Measurements from ENCODE around the gene DEAF1.

DEAF1 gene

GRCh38 chr11:714436-714835 lies 19.4 kb upstream of the DEAF1 start:
- H3K9me3 ChIP-seq: no peaks in the 10 kb centered on the region
- H3K27me3 ChIP-seq: peaks cover 5% of the 10 kb centered on the region
- no peaks in the 10 kb centered on the region for H3K36me3 ChIP-seq

GRCh38 chr11:709109-709997 lies 14.3 kb upstream of the DEAF1 start:
- Histone ChIP-seq H3K4me1 (no peaks in the 10 kb centered on the region), H3K4me3 (ENCODE audit: low read depth, low read length) (no peak overlapping the region), H3K36me3 (no peaks in the 10 kb centered on the region), H3K9me3 (no peaks in the 10 kb centered on the region), H3K27me3 (peaks cover 4% of the 10 kb centered on the region; the same call in 1 of the 2 replicates)
- DNase-seq: no peak
- no peak for TF ChIP-seq CTCF (IDR thresholded peaks at IDR 0.05; ENCODE audit: low read depth, low read length)

More at GRCh38 chr11:714436-714835, 19.4 kb upstream of the DEAF1 start:
- H3K4me1 ChIP-seq: no peaks in the 10 kb centered on the region
- no peak overlapping the region for H3K4me3 ChIP-seq (ENCODE audit: low read depth, low read length)
- TF ChIP-seq CTCF (IDR thresholded peaks at IDR 0.05; ENCODE audit: low read depth, low read length): no peak
- DNase-seq: no peak

- no peak for DNase-seq
- no peak overlapping the region for H3K4me3 ChIP-seq (ENCODE audit: low read depth, low read length)
- no peak for TF ChIP-seq CTCF (IDR thresholded peaks at IDR 0.05; ENCODE audit: low read depth, low read length)
- H3K9me3 ChIP-seq: no peaks in the 10 kb centered on the region
- no peaks in the 10 kb centered on the region for H3K4me1 ChIP-seq
- H3K36me3 ChIP-seq: no peaks in the 10 kb centered on the region
- peaks cover 4% of the 10 kb centered on the region; the same call in 1 of the 2 replicates for H3K27me3 ChIP-seq
Observed at GRCh38 chr11:708511-708910, 13.5 kb upstream of the DEAF1 start.

GRCh38 chr11:707817-708420 lies 12.9 kb upstream of the DEAF1 start:
- no peak for DNase-seq
- Histone ChIP-seq H3K27me3 (peaks cover 4% of the 10 kb centered on the region; the same call in 1 of the 2 replicates), H3K4me3 (ENCODE audit: low read depth, low read length) (no peak overlapping the region), H3K4me1 (no peaks in the 10 kb centered on the region), H3K9me3 (no peaks in the 10 kb centered on the region), H3K36me3 (no peaks in the 10 kb centered on the region)
- no peak for TF ChIP-seq CTCF (IDR thresholded peaks at IDR 0.05; ENCODE audit: low read depth, low read length)

- Histone ChIP-seq H3K27me3 (peaks cover 4% of the 10 kb centered on the region; the same call in 1 of the 2 replicates), H3K4me1 (no peaks in the 10 kb centered on the region), H3K9me3 (no peaks in the 10 kb centered on the region), H3K36me3 (no peaks in the 10 kb centered on the region), H3K4me3 (ENCODE audit: low read depth, low read length) (no peak overlapping the region)
- DNase-seq: no peak
- no peak for TF ChIP-seq CTCF (IDR thresholded peaks at IDR 0.05; ENCODE audit: low read depth, low read length)
Observed at GRCh38 chr11:706957-707816, 12.2 kb upstream of the DEAF1 start.

Measured in BE2C (cell line).